GM12892 (cell line): ENCODE measurements around the gene EVI5L.

Experiments used
- POLR2A ChIP-seq: IDR thresholded peaks from 2 replicates; pipeline ENCODE4 v1.6.1; 2011; ENCODE audit warnings: low read depth, low read length, control low read depth
- POLR2AphosphoS5 ChIP-seq: IDR thresholded peaks from 2 replicates; pipeline ENCODE4 v1.6.1; 2011; ENCODE audit warnings: low read depth, low read length, control low read depth
- TAF1 ChIP-seq: IDR thresholded peaks from 2 replicates; pipeline ENCODE4 v1.6.1; 2011; ENCODE audit warnings: low read depth, mild to moderate bottlenecking, control low read depth, low read length, borderline replicate concordance

DNA sequence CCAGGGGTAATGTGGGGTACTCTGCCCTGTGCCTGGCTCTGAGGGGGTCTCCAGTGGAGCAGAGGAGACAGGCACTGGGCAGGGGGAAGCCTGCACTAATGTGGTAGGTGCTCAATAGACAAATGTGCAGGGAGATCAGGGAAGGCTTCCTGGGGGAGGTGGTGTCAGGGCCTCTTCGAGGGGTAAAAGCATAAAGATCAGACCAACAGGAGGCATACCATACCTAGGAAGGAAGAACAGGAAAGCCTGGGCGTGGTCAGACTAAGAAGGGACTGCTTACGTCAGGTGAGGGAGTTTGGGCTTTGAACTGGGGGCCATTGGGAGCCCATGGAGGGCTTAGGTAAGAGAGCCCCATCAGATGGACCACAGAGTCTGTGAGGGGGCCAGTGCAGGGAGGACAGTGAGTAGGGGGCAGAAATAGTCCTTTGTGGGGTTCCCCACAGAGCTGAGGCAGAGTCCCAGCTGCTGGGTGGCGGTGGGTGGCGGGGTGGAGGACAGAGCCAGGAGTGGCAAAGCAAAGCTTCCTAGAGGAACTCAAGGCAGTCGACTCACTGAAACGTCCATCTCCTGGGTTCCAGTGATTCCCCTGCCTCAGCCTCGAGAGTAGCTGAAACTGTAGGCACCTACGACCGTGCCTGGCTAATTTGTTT lies 35.4 kb downstream of the EVI5L start:
- TF ChIP-seq POLR2A: no peak
- no peak for TF ChIP-seq TAF1
- no peak for TF ChIP-seq POLR2AphosphoS5
